Measurements from ENCODE around the gene HMCN2. TPM values are rescaled to one million over a fixed set of nuclear protein-coding genes. Genes with fewer than 3 reads are reported as not detected.

The HMCN2 gene
- total RNA-seq, 1 experiment from 2014 or later = 5.6 TPM

DNA sequence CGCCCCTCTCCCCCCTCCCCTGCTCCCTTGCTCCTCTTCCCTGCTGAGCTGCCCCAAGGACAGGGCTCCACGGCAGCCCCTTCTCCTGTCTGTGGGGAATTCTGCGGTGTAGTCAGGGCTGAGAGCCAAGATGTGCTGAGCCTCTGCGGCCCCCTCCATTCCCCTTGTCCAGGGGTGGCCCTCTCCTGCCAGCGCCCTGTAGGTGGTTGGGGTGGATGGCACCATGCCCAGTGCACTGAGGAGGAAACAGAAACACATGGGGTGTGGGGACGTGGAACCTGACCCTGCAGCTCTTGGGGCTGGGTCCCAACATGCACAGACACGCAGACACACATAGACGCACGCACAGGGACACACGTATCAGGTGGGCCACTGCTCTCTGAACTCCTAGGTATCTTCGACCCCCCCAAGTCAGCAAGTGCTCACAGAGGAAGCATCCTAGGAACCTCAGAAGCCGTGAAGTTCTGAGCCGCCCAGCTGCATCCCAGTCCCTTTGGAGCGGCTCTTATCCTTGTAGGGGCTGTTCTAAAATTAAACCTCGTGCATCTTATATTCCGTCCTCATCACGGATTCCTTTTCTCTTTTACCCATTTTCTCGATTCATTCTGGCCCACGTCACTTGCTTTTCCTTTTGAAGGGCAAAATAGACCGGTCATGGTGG is 64.8 kb downstream of the HMCN2 start (continued):
- TF ChIP-seq, protein P1, sequence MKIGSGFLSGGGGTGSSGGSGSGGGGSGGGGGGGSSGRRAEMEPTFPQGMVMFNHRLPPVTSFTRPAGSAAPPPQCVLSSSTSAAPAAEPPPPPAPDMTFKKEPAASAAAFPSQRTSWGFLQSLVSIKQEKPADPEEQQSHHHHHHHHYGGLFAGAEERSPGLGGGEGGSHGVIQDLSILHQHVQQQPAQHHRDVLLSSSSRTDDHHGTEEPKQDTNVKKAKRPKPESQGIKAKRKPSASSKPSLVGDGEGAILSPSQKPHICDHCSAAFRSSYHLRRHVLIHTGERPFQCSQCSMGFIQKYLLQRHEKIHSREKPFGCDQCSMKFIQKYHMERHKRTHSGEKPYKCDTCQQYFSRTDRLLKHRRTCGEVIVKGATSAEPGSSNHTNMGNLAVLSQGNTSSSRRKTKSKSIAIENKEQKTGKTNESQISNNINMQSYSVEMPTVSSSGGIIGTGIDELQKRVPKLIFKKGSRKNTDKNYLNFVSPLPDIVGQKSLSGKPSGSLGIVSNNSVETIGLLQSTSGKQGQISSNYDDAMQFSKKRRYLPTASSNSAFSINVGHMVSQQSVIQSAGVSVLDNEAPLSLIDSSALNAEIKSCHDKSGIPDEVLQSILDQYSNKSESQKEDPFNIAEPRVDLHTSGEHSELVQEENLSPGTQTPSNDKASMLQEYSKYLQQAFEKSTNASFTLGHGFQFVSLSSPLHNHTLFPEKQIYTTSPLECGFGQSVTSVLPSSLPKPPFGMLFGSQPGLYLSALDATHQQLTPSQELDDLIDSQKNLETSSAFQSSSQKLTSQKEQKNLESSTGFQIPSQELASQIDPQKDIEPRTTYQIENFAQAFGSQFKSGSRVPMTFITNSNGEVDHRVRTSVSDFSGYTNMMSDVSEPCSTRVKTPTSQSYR (CRISPR knock-in tag; IDR thresholded peaks at IDR 0.05) = no peak
- TF ChIP-seq HMGA2 (CRISPR knock-in tag; IDR thresholded peaks at IDR 0.05) (no peak), SP1 (CRISPR knock-in tag; conservative IDR thresholded peaks at IDR 0.05) (no peak), ATF1 (CRISPR knock-in tag; IDR thresholded peaks at IDR 0.05) (no peak)
- TF ChIP-seq, protein P2, sequence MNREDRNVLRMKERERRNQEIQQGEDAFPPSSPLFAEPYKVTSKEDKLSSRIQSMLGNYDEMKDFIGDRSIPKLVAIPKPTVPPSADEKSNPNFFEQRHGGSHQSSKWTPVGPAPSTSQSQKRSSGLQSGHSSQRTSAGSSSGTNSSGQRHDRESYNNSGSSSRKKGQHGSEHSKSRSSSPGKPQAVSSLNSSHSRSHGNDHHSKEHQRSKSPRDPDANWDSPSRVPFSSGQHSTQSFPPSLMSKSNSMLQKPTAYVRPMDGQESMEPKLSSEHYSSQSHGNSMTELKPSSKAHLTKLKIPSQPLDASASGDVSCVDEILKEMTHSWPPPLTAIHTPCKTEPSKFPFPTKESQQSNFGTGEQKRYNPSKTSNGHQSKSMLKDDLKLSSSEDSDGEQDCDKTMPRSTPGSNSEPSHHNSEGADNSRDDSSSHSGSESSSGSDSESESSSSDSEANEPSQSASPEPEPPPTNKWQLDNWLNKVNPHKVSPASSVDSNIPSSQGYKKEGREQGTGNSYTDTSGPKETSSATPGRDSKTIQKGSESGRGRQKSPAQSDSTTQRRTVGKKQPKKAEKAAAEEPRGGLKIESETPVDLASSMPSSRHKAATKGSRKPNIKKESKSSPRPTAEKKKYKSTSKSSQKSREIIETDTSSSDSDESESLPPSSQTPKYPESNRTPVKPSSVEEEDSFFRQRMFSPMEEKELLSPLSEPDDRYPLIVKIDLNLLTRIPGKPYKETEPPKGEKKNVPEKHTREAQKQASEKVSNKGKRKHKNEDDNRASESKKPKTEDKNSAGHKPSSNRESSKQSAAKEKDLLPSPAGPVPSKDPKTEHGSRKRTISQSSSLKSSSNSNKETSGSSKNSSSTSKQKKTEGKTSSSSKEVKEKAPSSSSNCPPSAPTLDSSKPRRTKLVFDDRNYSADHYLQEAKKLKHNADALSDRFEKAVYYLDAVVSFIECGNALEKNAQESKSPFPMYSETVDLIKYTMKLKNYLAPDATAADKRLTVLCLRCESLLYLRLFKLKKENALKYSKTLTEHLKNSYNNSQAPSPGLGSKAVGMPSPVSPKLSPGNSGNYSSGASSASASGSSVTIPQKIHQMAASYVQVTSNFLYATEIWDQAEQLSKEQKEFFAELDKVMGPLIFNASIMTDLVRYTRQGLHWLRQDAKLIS (CRISPR knock-in tag; IDR thresholded peaks at IDR 0.05; ENCODE audit: borderline replicate concordance) = no peak

DNA sequence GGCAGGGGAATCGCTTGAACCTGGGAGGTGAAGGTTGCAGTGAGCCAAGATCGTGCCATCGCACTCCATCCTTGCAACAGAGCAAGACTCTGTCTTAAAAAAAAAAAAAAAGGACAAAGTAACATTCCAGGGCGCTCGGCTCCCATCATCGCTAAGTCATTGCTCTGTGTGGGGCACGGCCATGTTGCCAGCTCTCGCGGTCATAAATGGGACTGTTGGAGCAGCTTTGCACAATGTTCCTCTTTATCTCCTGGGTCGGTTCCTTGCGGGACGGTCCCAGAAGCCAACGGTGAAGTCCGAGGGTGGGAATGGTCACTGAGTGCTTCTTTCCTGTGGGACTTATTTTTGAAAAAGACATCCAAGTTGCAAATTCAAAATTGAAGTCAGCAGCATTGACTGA is 65.5 kb downstream of the HMCN2 start:
- POLR2A ChIA-PET = interaction anchor here (0.6 kb wide), 1 partner anchor 117 kb away, joined by 3 read pairs; no protein-coding TSS in a partner anchor
- no peaks in the 10 kb centered on the region for H3K36me3 Mint-ChIP-seq
- no peak for ATAC-seq
- TF ChIP-seq, protein P3, sequence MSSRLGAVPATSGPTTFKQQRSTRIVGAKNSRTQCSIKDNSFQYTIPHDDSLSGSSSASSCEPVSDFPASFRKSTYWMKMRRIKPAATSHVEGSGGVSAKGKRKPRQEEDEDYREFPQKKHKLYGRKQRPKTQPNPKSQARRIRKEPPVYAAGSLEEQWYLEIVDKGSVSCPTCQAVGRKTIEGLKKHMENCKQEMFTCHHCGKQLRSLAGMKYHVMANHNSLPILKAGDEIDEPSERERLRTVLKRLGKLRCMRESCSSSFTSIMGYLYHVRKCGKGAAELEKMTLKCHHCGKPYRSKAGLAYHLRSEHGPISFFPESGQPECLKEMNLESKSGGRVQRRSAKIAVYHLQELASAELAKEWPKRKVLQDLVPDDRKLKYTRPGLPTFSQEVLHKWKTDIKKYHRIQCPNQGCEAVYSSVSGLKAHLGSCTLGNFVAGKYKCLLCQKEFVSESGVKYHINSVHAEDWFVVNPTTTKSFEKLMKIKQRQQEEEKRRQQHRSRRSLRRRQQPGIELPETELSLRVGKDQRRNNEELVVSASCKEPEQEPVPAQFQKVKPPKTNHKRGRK (CRISPR knock-in tag; IDR thresholded peaks at IDR 0.05; ENCODE audit: borderline replicate concordance) = no peak
- TF ChIP-seq, protein P4, sequence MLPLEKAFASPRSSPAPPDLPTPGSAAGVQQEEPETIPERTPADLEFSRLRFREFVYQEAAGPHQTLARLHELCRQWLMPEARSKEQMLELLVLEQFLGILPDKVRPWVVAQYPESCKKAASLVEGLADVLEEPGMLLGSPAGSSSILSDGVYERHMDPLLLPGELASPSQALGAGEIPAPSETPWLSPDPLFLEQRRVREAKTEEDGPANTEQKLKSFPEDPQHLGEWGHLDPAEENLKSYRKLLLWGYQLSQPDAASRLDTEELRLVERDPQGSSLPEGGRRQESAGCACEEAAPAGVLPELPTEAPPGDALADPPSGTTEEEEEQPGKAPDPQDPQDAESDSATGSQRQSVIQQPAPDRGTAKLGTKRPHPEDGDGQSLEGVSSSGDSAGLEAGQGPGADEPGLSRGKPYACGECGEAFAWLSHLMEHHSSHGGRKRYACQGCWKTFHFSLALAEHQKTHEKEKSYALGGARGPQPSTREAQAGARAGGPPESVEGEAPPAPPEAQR (CRISPR knock-in tag; IDR thresholded peaks at IDR 0.05) = no peak
- TF ChIP-seq NR3C1 (CRISPR knock-in tag; conservative IDR thresholded peaks at IDR 0.05; ENCODE audit: low read depth) (no peak), ZNF416 (CRISPR knock-in tag; IDR thresholded peaks at IDR 0.05) (no peak), SP1 (CRISPR knock-in tag; conservative IDR thresholded peaks at IDR 0.05) (no peak), PRRX2 (CRISPR knock-in tag; IDR thresholded peaks at IDR 0.05) (no peak), GRHL2 (CRISPR knock-in tag; IDR thresholded peaks at IDR 0.05; ENCODE audit: insufficient replicate concordance, severe bottlenecking) (no peak), ELF4 (CRISPR knock-in tag; IDR thresholded peaks at IDR 0.05; ENCODE audit: low read depth) (no peak), NR2C2 (CRISPR knock-in tag; IDR thresholded peaks at IDR 0.05) (no peak), CREB1 (CRISPR knock-in tag; IDR thresholded peaks at IDR 0.05) (no peak), CBFB (CRISPR knock-in tag; IDR thresholded peaks at IDR 0.05; ENCODE audit: low read depth) (no peak), ZNF671 (CRISPR knock-in tag; IDR thresholded peaks at IDR 0.05) (no peak), TP53 (CRISPR knock-in tag; IDR thresholded peaks at IDR 0.05) (no peak)
- TF ChIP-seq, protein P5, sequence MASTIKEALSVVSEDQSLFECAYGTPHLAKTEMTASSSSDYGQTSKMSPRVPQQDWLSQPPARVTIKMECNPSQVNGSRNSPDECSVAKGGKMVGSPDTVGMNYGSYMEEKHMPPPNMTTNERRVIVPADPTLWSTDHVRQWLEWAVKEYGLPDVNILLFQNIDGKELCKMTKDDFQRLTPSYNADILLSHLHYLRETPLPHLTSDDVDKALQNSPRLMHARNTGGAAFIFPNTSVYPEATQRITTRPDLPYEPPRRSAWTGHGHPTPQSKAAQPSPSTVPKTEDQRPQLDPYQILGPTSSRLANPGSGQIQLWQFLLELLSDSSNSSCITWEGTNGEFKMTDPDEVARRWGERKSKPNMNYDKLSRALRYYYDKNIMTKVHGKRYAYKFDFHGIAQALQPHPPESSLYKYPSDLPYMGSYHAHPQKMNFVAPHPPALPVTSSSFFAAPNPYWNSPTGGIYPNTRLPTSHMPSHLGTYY (CRISPR knock-in tag; IDR thresholded peaks at IDR 0.05) = no peak
- TF ChIP-seq, protein P6, sequence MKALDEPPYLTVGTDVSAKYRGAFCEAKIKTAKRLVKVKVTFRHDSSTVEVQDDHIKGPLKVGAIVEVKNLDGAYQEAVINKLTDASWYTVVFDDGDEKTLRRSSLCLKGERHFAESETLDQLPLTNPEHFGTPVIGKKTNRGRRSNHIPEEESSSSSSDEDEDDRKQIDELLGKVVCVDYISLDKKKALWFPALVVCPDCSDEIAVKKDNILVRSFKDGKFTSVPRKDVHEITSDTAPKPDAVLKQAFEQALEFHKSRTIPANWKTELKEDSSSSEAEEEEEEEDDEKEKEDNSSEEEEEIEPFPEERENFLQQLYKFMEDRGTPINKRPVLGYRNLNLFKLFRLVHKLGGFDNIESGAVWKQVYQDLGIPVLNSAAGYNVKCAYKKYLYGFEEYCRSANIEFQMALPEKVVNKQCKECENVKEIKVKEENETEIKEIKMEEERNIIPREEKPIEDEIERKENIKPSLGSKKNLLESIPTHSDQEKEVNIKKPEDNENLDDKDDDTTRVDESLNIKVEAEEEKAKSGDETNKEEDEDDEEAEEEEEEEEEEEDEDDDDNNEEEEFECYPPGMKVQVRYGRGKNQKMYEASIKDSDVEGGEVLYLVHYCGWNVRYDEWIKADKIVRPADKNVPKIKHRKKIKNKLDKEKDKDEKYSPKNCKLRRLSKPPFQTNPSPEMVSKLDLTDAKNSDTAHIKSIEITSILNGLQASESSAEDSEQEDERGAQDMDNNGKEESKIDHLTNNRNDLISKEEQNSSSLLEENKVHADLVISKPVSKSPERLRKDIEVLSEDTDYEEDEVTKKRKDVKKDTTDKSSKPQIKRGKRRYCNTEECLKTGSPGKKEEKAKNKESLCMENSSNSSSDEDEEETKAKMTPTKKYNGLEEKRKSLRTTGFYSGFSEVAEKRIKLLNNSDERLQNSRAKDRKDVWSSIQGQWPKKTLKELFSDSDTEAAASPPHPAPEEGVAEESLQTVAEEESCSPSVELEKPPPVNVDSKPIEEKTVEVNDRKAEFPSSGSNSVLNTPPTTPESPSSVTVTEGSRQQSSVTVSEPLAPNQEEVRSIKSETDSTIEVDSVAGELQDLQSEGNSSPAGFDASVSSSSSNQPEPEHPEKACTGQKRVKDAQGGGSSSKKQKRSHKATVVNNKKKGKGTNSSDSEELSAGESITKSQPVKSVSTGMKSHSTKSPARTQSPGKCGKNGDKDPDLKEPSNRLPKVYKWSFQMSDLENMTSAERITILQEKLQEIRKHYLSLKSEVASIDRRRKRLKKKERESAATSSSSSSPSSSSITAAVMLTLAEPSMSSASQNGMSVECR (CRISPR knock-in tag; IDR thresholded peaks at IDR 0.05; ENCODE audit: borderline replicate concordance) = no peak
- no peaks in the 10 kb centered on the region for H3K9me3 Mint-ChIP-seq
- peaks cover 11% of the 10 kb centered on the region for H3K4me1 Mint-ChIP-seq
- H3K27ac Mint-ChIP-seq = no peak overlapping the region
- no peak overlapping the region for H3K4me3 Mint-ChIP-seq
- H3K27me3 Mint-ChIP-seq (ENCODE audit: low read depth) = no peaks in the 10 kb centered on the region
- DNase-seq (ENCODE audit: low spot score) = no peak
- CTCF ChIA-PET = no interaction called here

Measured in WTC11 (cell line).